Hepatocyte (in vitro differentiated cells): Measurements from ENCODE around the gene OR1F1.

Experiments
- EZH2 ChIP-seq: fragments of 200-600 bp; sonication (generic); IDR thresholded peaks from 2 replicates; pipeline ENCODE4 v1.6.1; 2016; ENCODE audit warnings: antibody characterized with exemption, mild to moderate bottlenecking, borderline replicate concordance
- EZH2phosphoT487 ChIP-seq: fragments of 200-600 bp; sonication (generic); IDR thresholded peaks from one replicate; pipeline ENCODE4 v1.6.1; 2018; ENCODE audit warnings: antibody characterized with exemption, mild to moderate bottlenecking, low read depth, moderate library complexity; ENCODE audit not compliant: unreplicated experiment, severe bottlenecking
- TF ChIP-seq, protein P1 (sequence below): fragments of 200-600 bp; sonication (generic); IDR thresholded peaks from 2 replicates; pipeline ENCODE4 v1.5.1; 2016; ENCODE audit warnings: antibody characterized with exemption, mild to moderate bottlenecking; ENCODE audit not compliant: poor library complexity

DNA sequence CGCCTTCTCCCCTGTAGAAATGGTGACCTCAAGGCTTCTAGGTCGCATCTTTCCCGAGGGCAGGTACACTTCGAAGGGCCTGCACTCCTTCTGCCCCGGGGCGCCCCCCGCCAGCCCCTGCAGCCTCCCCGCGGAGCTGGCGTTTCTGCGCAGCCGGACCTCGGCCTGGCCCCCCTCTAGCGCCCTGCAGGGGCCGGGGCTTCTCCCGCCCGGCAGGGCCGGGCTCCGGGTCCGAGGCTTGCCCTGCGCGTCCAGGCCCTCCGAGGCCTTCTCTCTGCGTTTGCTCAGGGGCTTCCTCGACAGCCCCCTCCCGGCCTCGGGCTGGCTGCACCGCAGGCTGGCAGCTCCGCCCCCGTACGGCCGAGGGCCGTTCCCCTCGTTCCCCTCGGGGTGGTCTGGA lies 66.3 kb downstream of the OR1F1 start:
- TF ChIP-seq, protein P1, sequence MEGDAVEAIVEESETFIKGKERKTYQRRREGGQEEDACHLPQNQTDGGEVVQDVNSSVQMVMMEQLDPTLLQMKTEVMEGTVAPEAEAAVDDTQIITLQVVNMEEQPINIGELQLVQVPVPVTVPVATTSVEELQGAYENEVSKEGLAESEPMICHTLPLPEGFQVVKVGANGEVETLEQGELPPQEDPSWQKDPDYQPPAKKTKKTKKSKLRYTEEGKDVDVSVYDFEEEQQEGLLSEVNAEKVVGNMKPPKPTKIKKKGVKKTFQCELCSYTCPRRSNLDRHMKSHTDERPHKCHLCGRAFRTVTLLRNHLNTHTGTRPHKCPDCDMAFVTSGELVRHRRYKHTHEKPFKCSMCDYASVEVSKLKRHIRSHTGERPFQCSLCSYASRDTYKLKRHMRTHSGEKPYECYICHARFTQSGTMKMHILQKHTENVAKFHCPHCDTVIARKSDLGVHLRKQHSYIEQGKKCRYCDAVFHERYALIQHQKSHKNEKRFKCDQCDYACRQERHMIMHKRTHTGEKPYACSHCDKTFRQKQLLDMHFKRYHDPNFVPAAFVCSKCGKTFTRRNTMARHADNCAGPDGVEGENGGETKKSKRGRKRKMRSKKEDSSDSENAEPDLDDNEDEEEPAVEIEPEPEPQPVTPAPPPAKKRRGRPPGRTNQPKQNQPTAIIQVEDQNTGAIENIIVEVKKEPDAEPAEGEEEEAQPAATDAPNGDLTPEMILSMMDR, result no peak
- no peak for TF ChIP-seq EZH2
- TF ChIP-seq EZH2phosphoT487, result no peak
